HG03354 (cell line): ENCODE data around the gene TMC1.
"Not testable (repeated sequence)": the region's sequence is repeated elsewhere in the genome, so short reads cannot be mapped to it uniquely, and the experiment has no call there.

ENCODE experiments used
- ATAC-seq: cut with Tn5 transposase; IDR thresholded peaks from one replicate; pipeline ENCODE4 v1.9.1; 2021; ENCODE audit warnings: mild to moderate bottlenecking; ENCODE audit not compliant: unreplicated experiment, poor library complexity, severe bottlenecking

The TMC1 gene

GRCh38 chr9:72521416-72521815 is at the start of gene TMC1:
TSS of gene TMC1 (plus strand) at chr9:72521608. CDS start at chr9:72648649, 127,041 bp downstream.
- not testable (repeated sequence) for ATAC-seq

DNA sequence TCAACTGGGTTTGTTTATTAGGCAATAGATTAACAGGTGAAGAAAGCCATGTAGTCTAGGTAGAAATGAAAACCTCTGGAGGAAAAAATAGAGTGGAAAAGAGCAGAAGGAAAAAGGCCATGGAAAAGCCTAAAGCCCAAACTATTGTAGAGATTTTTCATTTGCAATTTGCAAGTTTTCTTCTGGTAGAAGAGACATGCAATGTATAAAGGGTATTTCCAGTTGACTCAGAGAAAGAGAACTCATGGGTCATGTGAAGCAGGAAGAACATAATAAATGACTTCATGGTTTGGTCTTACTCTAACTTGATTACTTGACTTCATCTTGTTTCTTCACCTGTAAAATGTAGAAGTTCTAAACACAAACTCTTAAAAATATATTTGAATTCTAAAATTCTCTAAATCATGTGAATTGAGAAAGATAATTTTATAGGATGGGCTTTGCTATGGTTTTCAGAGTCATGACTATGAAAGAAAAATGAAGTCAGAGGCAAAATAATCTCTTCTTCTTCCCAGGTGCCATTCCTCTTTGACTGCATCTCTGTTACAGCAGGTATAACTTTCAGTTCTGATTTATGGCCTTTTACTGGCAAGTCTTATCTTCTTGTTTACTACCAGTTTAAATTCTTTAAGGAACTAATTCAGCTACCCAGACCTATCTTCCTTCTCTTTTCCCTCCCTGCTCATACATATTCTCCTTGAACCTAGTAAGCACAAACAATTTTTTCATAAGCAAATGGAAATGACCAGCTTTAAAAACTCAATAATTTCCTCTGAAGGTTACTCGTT is 47.7 kb upstream of the TMC1 start:
- ATAC-seq = peak; percentile 88

GRCh38 chr9:72474676-72475075 is 46.7 kb upstream of the TMC1 start:
- ATAC-seq = no peak

- ATAC-seq = no peak
Measured at GRCh38 chr9:72476100-72476499, 45.3 kb upstream of the TMC1 start.

- ATAC-seq = no peak
Measured at GRCh38 chr9:72476617-72477437, 44.6 kb upstream of the TMC1 start.

- no peak for ATAC-seq
Measured at GRCh38 chr9:72477930-72478518, 43.4 kb upstream of the TMC1 start.

DNA sequence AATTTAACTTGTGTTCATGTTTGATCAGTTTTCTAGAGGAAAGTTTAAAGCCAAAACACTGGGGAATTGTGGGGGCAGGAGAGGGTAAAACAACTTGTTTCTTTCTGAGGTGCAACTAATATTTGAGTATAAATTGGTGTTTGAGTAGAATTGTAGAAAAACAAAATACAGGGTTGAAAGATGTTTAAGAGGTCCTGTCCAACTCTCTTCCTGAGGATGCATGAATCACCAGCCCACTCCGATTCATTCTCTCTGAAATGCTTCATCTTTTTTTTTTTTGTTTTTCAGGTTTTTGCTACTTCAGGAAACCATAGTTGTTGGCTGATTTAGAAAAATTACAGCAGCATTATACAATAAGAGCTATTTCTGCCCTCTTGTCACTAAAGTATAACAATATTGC is 42.4 kb upstream of the TMC1 start:
- ATAC-seq = no peak

DNA sequence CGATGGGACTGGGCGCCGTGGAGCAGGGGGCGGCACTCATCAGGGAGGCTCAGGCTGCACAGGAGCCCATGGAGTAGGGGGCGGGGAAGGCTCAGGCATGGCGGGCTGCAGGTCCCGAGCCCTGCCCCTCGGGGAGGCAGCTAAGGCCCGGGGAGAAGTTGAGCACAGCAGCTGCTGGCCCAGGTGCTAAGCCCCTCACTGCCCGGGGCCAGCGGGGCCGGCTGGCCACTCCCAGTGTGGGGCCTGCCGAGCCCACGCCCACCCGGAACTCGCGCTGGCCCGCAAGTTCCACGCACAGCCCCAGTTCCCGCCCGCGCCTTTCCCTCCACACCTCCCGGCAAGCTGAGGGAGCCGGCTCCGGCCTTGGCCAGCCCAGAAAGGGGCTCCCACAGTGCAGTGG is 41.1 kb upstream of the TMC1 start:
- not testable (repeated sequence) for ATAC-seq

- no peak for ATAC-seq
Measured at GRCh38 chr9:72480921-72481320, 40.5 kb upstream of the TMC1 start.

GRCh38 chr9:72485821-72486593 is 35.4 kb upstream of the TMC1 start:
- no peak for ATAC-seq

DNA sequence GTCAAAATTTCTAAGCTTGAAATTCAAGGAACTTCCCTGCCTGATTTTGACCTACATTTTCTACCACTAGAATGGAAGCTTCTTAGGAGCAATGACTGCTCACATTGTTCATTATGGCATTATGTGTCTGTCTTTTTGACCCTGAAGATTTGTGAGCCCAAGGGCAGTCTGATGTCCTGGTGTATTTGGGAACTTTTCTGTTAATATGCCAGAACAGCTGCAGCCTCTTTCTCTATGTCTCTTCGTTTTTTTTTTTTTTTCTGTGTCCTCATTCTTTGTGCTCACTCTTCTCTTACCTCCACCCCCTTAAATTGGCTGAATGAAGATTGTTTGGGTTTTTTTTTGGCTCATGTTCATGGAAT is 34.8 kb upstream of the TMC1 start:
- no peak for ATAC-seq

DNA sequence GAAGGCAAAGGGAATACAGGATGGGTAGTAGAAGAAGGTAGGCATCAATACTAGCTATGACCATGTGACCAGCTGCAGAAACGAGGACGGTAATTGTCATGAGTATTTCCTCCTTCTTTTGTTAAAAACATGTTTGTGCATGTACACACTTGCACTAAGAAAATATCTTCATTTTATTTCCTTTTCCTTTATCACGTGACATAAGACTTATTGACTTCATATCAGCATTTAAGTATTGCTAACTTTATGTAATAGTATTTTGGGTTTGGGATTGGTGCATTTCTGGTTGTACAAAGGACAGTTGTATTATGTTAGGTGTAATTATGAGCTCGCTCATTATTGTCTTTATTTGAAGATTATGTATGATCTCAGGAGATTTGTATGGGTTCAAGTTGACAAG is 33.7 kb upstream of the TMC1 start:
- ATAC-seq = not testable (repeated sequence)

- ATAC-seq = no peak
Measured at GRCh38 chr9:72489986-72490385, 31.4 kb upstream of the TMC1 start.

DNA sequence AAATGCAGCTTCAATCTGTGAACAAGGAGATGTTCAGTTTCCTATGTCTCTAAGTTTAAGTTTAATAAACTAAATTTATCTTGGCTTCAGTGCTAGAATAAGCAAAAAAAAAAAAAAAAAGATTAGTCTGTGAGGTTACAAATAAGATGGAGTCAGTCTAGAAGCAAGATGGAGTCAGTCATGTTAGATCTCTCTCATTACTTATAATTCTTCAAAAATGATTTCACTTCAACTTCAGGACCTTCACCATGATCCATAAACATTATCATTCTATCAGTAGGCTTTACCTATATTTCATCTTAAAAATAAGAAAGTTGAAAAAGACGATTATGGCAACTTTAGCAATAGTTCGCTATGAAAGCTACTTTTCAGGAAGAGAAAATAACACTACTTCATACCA is 30.2 kb upstream of the TMC1 start:
- ATAC-seq = no peak

DNA sequence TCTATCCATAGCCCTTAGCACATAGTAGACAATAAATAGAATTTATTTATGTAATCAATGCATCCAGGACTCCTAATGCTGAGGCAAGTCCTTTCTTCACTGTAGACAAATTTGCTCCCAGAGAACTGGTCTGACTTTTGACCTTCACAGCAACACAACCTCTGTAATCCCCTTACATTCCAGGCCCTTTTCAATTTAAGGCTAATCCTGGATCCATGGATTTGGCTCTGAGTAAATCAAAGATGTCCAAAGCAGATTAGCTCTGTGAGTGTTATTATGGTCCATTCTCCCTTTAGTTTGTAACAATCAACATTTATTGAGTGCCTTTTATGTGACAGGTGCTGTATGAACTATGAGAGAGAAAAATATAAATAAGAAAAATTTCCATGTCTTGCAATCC is 27.4 kb upstream of the TMC1 start:
- ATAC-seq = no peak

DNA sequence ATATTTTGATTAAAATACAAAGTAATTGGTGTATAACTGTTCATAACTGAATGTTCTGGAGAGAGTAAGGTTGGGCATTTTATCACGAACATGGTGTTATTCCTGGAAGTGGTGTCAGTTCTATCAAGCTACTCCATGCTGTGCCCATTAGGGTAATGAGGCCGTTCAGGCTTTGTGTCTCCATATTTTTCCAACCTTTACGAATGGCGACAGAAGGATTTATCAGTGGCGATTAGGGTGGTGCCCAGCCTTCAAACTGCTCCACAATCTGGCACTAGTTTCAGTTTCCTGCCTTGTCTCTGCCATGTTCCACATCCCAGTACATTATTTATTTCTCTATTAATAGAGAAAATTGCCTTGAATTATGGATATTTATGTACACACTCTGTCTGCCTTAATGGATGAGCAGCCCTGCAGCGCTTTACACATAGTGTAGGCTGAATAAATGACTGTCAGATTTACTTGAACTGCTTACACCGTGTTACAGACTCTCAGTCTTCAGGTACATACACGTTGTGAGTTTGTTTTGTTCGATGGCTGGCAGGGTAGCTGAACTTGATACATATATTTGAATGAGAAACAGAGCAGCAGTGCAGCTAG is 23.9 kb upstream of the TMC1 start:
- no peak for ATAC-seq

GRCh38 chr9:72506615-72507014 is 14.8 kb upstream of the TMC1 start:
- ATAC-seq = no peak

DNA sequence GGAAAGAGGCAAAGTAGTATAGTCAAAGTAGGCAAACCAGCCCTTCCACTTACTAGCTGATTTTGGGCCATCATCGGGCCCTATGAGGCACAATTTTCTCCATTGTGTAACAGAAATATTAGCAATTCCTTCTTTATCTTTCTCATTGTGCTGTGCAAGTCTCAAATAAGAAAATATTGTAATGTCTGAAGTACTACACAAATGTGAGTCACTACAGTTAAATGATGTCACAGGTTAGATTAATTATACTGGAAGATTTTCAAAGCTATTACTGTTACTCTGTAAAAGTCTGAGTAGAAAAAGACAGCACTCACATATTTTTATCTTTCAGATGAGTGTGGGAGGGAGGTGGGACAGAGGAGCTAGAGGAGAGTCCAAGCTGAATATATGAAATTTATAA is 12.4 kb upstream of the TMC1 start:
- ATAC-seq = peak; percentile 42

DNA sequence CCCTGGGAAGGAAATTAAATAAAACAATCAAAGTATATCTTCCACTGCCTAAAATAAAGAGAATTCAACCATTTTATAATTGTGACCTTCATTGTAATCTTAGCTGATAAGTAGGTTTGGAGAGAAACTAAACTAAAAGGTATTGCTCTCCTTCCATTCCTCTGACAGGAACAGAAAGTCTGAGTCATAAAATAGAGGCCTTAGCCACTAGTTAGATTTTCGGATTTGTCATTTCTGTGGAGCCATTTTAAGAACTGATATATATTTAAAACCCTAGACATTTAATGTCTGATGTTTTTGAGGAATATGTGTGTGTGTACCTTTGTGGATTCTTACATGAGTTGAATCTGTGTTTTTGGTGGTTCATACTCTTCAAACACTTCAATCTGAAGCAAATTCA is 11.8 kb upstream of the TMC1 start:
- peak; percentile 97 for ATAC-seq

DNA sequence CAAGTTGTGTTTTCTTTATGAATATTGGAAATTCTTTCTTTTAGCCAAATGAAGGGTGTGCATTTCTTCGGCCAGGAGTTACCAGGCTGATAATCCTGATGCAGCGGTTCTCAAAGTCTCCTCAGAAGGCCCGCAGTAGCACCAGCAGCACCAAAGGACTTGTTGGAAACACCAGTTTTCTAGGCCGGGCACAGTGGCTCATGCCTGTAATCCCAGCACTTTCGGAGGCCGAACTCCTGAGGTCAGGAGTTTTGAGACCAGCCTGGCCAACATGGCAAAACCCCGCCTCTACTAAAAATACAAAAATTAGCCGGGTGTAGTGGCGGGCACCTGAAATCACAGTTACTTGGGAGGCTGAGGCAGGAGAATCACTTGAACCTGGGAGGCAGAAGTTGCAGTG is 397 bp upstream of the TMC1 start:
- ATAC-seq = not testable (repeated sequence)
